ENCODE measurements around the gene APOL3. TPM values are rescaled to one million over a fixed set of nuclear protein-coding genes. Genes with fewer than 3 reads are reported as not detected.

The APOL3 gene
- total and polyA plus RNA-seq, 3 donors from 2014 or later: 10.6 to 20.9 (median 13.6) TPM

DNA sequence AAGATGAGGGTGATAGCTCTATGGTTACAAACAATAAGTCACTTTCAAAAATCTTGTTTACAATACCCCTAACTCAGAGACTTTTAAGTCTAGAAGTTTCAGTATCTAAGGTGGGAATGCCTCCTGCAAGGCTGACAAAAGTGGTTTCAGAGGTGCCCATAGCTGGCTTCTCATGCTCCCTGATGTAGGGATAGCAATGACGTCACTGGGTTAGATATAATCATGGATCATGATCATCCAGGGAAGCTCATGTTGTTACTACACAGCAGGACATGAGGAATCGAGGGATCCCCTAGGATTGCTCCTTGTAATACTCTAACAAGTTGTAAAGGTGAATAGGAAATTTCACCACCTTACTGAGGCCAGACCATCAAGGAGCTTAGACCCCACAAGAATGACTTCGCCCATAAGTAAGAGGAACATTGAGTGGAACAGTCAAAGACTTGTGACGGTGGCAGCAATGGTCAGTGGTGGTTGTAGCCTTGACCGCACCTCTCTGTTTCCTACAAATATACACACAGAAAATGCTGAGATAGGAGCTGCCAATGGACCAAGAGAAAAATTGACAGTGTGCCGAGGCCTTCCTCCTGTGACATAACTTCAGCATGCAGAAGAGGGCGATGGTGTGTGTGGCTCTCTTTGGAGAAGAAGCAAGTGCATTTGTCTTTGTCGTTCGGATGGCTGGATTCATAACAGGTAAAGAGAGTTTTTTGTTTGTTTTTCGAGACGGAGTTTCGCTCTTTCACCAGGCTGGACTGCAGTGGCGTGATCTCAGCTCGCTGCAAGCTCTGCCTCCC, 25.5 kb upstream of the APOL3 start:
- intact Hi-C loops (cut with DNase I; ENCODE audit: low total_unique reads): no loop called here
- Histone ChIP-seq H3K27ac (no peak overlapping the region), H3K4me1 (no peaks in the 10 kb centered on the region), H3K4me3 (no peak overlapping the region), H3K27me3 (no peaks in the 10 kb centered on the region), H3K36me3 (ENCODE audit: low read depth, missing control alignments) (no peaks in the 10 kb centered on the region), H3K9me3 (no peaks in the 10 kb centered on the region)
- TF ChIP-seq, protein P1, sequence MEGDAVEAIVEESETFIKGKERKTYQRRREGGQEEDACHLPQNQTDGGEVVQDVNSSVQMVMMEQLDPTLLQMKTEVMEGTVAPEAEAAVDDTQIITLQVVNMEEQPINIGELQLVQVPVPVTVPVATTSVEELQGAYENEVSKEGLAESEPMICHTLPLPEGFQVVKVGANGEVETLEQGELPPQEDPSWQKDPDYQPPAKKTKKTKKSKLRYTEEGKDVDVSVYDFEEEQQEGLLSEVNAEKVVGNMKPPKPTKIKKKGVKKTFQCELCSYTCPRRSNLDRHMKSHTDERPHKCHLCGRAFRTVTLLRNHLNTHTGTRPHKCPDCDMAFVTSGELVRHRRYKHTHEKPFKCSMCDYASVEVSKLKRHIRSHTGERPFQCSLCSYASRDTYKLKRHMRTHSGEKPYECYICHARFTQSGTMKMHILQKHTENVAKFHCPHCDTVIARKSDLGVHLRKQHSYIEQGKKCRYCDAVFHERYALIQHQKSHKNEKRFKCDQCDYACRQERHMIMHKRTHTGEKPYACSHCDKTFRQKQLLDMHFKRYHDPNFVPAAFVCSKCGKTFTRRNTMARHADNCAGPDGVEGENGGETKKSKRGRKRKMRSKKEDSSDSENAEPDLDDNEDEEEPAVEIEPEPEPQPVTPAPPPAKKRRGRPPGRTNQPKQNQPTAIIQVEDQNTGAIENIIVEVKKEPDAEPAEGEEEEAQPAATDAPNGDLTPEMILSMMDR (IDR thresholded peaks at IDR 0.05): no peak
- TF ChIP-seq POLR2A (IDR thresholded peaks at IDR 0.05): no peak
- DNase-seq: no peak
- 88 to 92% methylated on average over 14 of the region's 14 CpGs for WGBS, 2 donors

- Histone ChIP-seq H3K4me1 (no peaks in the 10 kb centered on the region), H3K36me3 (ENCODE audit: low read depth, missing control alignments) (no peaks in the 10 kb centered on the region), H3K27me3 (no peaks in the 10 kb centered on the region), H3K27ac (no peak overlapping the region), H3K9me3 (no peaks in the 10 kb centered on the region), H3K4me3 (no peak overlapping the region)
- TF ChIP-seq, protein P1 (IDR thresholded peaks at IDR 0.05): no peak
- TF ChIP-seq POLR2A (IDR thresholded peaks at IDR 0.05): no peak
- DNase-seq: no peak
- WGBS, 2 donors: 72 to 77% methylated on average over 10 of the region's 10 CpGs
- intact Hi-C loops (cut with DNase I; ENCODE audit: low total_unique reads): loop anchor here (5.0 kb wide), 1 partner anchor 37 kb away; no protein-coding TSS in a partner anchor
These were observed 24.0 kb upstream of the APOL3 start for GRCh38 chr22:36184433-36185025.

DNA sequence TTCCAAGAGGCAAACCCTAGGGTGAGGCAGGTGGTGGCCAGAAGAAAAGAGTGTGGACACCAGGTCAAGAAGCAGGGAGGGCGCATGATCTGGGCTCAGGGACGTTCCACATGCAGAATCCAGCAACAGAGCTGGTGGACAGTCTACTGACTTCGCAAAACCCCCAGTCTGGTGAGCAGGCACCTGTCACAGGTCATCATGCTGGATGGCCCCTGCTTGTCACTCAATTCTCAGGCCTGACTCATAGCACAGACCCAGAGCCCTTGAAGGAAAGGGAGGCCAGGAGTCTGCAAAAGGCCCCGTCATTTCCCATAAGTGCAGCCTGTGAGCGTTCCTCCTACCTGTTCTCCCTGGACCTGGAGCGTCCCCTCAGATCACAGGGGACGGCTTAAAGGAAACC, 22.9 kb upstream of the APOL3 start:
- intact Hi-C loops (cut with DNase I; ENCODE audit: low total_unique reads): loop anchor here (5.0 kb wide), 1 partner anchor 36 kb away; no protein-coding TSS in a partner anchor
- Histone ChIP-seq H3K4me1 (no peaks in the 10 kb centered on the region), H3K27ac (no peak overlapping the region), H3K36me3 (ENCODE audit: low read depth, missing control alignments) (no peaks in the 10 kb centered on the region), H3K4me3 (no peak overlapping the region), H3K9me3 (no peaks in the 10 kb centered on the region), H3K27me3 (no peaks in the 10 kb centered on the region)
- TF ChIP-seq POLR2A (IDR thresholded peaks at IDR 0.05): no peak
- TF ChIP-seq, protein P1 (IDR thresholded peaks at IDR 0.05): no peak
- no peak for DNase-seq
- 95 to 96% methylated on average over 7 of the region's 7 CpGs for WGBS, 2 donors

GRCh38 chr22:36182857-36183256, 22.3 kb upstream of the APOL3 start:
- 94 to 95% methylated on average over 6 of the region's 6 CpGs for WGBS, 2 donors
- H3K9me3 ChIP-seq: no peaks in the 10 kb centered on the region
- no peaks in the 10 kb centered on the region for H3K27me3 ChIP-seq
- no peak for TF ChIP-seq POLR2A (IDR thresholded peaks at IDR 0.05)
- TF ChIP-seq, protein P1 (IDR thresholded peaks at IDR 0.05): no peak
- DNase-seq: no peak
- intact Hi-C loops (cut with DNase I; ENCODE audit: low total_unique reads): loop anchor here (5.0 kb wide), 1 partner anchor 36 kb away; no protein-coding TSS in a partner anchor
- no peak overlapping the region for H3K27ac ChIP-seq
- H3K4me3 ChIP-seq: no peak overlapping the region
- H3K36me3 ChIP-seq (ENCODE audit: low read depth, missing control alignments): no peaks in the 10 kb centered on the region
- H3K4me1 ChIP-seq: no peaks in the 10 kb centered on the region

Measured in testis (tissue), 3 donors.